ENCODE results near the gene C4BPA.

DNA sequence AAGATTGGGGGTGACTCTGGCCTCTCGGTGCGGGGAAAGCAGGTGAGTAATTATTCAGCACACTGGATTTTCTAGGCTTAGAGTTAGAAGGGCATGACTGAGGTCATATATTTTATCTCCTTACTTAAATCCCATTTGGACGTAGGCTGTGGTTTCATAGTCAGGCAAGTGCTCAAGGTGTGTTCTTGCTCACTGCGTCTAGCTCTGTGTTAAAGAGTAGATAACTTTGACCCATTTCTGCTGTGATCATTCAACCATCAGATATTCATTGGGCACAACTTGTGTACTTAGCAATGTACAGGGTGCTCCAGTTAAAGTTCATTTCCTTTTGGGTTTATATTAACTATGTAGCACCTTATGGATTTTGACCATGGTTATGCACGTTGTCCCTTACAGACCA lies 36.4 kb upstream of the C4BPA start:
- TF ChIP-seq, protein P1, sequence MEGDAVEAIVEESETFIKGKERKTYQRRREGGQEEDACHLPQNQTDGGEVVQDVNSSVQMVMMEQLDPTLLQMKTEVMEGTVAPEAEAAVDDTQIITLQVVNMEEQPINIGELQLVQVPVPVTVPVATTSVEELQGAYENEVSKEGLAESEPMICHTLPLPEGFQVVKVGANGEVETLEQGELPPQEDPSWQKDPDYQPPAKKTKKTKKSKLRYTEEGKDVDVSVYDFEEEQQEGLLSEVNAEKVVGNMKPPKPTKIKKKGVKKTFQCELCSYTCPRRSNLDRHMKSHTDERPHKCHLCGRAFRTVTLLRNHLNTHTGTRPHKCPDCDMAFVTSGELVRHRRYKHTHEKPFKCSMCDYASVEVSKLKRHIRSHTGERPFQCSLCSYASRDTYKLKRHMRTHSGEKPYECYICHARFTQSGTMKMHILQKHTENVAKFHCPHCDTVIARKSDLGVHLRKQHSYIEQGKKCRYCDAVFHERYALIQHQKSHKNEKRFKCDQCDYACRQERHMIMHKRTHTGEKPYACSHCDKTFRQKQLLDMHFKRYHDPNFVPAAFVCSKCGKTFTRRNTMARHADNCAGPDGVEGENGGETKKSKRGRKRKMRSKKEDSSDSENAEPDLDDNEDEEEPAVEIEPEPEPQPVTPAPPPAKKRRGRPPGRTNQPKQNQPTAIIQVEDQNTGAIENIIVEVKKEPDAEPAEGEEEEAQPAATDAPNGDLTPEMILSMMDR (IDR thresholded peaks at IDR 0.05), result no peak
- no peak for TF ChIP-seq POLR2A (IDR thresholded peaks at IDR 0.05)

All from uterus (tissue), 2 donors.